ENCODE data around the gene SARDH.

The SARDH gene

DNA sequence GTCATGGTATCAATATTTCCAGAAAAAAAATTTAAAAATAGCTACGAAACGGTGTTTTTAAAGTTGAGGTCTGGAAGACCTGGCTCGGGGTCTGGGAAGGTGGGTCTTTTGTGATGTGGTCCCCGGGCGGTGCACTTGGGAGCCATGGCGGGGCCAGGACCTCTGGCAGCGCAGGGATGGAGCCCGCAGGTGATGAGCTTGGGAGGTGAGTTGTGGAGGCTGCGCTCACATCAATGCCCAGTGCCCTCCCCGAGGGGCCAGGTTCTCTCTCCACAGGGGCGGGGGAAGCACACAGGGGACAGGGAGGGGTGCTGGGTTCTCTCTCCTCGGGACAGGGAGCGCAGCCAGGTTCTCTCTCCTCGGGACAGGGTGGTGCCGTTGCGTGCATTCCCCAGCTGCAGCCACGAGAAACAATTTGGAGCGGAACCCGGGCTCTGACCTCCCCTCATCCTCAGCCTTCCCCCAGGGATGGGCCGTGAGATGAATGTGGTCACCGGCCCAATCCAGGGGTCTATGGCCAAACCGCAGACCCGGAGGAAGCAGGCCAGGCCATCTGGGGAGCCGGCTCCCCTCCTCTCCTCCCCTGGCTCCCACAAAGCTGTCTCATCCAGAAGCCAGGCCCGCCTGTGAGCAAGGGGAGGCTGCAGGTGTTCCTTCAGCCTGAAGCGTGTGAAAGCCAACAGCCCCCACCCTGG, 76.2 kb downstream of the SARDH start:
- no peak for DNase-seq

DNA sequence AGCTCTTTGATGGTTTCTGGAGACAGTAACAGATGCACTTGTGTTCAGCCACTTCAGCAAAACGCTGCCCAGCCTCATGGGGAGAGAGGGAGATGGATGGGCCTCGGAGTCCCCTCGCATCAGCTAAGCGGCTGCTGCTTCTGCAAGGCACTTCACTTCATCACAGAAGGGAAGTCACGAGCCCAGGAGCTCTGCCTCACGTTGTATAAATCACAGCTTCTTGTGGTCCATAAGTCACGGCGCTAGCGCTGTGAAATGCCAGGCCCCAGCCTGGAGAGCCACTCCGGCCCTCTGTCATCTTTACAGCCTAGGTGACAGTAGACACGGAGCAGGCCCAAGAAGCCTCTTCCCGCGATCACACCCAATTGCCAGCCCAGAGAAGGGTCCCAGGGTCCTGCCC, 78.6 kb downstream of the SARDH start:
- no peak for DNase-seq

- DNase-seq, result peak; percentile 35
Observed at GRCh38 chr9:133658442-133659431, 79.4 kb downstream of the SARDH start.

DNA sequence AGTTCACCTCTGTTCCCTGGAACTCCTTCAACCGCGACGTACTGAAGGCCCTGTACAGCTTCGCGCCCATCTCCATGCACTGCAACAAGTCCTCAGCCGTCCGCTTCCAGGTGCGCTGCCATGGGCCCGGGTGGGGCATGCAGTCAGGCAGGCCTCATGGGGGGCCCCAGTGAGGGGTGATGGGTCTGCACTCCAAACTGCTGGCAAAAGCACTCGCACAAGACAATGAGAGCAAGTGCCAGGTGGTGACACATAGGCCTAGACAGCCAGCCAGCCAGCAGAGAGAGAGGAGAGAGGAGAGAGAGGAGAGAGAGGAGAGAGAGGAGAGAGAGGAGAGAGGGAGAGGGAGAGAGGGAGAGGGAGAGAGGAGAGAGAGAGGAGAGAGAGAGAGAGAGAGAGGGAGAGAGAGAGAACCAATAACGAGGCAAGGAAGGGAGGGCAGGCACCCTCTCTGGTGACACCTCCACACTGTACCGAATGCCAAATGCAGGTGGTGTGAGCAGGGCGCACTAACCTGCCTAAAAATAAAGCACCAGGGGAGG, 81.0 kb downstream of the SARDH start:
- no peak for DNase-seq

GRCh38 chr9:133656211-133657119, 81.7 kb downstream of the SARDH start:
- DNase-seq, result peak; percentile 32

DNA sequence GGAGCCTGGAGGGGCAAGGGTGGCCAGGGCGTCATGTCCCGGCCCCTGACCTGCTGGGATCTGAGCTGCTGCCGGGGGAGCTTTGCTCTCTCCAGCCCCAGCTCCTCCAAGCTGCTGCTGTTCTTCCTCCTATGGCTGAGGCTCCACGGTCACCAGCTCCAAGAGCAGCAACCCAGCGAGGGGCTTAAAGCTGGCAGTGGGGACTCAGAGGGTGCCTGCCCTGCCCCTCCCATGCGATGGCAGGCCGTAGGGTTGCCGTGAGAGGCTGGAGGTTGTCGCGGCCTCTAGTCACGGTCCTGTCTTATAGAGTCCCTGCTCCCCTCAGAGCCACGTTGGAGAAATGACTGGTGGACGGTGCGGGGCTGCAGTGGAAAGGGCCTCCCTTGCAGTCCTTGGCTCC, 82.5 kb downstream of the SARDH start:
- DNase-seq, result no peak

DNA sequence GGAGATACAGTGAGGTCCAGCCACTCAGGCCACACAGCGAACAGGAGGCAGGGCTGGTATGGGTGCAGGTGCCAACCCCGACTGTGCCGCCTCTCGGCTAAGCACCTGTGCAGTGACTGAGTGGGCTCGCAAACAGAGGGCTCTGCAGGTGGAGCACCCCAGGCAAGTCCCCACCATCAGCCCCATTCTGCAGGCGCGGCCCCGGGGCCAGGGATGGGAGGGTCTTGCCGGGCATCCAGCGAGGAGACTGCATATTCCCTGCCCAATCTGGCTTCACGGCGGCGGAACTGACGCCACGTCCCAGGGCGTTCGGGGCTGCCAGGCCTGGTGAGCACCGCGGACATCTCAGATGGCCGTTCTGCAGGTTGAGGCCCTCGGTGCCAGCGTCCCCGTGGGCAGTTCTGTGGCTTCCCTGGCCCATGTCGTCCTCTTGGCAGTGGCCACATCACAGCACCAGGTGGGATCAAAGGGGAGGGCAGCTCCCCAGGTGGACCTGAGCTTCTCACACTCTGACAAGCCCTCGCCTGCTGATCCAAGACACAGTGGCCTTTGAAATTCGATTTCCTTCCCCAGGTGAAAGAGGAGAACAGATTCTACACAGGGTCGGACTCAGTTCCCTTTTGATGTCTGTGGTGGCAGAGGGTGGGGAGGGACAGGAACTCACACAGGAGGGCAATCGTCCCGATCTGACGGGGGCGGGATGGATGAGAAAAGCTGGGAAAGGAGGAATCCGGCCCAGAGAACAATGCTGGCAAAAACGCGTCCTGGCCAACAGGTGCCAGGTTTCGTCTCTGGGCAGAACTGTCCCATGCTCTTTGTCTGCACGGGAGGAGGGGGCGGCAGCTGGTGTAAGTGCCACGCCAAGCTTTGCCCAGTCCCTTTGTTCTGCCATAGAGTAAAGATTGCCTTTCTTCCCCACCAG, 83.2 kb downstream of the SARDH start:
- no peak for DNase-seq

DNA sequence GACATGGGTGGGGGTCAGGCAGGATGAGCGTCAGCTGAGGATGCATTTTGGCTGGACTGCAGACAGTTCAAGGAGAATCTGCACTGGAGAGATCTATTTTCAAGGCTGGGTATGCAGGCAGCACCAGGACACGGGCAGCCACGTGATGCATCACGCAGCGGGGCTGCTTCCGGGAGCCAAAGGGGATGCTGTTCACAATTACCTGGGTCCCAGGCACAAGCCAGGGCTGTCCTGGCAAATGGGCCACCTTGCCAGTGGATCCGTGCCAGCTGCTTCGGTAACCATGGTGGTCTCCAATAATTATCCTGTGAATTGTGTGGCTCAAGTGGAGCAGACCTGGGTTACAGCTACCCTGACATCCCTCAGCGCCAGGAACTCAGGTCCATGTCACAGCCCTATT, 84.5 kb downstream of the SARDH start:
- DNase-seq, result no peak

DNA sequence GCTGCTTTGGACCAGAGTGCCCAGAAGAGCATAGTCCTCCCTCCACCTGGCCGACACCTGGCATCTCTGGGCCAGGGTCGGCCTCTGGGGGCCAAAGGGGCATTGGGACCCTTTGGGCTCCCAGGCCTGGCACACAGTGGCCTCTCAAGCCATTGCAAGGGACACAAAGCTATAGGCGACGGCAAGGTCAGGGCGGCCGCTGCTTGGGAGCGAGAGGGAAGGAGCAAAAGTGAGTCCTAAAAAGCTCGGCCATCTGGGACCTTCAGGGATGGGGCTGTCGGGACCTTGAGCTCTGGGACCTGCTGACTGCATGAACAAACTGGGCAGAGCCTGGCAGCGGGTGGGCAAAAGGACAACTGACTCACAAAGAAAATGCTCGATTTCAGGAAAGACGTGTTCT, 88.1 kb downstream of the SARDH start:
- no peak for DNase-seq

GRCh38 chr9:133649194-133649593, 89.0 kb downstream of the SARDH start:
- no peak for DNase-seq

DNA sequence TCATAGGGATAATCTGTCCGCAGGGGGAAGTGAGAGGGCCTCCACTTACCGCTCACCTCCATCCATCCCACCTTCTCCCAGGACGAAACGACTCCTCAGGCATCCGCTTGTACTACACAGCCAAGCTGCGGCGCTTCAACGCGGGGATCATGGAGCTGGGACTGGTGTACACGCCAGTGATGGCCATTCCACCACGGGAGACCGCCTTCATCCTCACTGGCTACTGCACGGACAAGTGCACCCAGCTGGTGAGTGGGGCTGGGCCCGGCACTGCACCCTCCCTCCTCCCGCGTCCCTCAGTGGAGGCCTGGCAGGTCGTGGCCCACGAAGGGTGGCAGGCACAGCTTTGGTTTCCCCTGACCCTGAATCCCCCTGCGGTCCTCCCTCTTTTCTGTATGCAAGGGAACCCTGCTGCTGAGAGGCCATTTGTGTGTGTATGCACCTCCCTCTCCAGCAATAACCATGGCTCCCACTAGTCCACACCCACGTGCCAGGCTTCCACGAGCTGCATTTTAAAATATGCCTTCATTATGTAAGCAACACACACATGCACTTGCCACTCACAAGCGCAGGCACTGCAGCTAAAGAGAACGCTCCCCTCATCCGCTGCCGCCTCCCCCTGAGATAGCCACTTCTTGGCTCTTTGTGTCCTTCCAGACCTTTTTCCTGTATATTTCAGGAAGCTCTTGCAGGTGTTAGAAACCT, 90.2 kb downstream of the SARDH start:
- DNase-seq, result no peak

DNA sequence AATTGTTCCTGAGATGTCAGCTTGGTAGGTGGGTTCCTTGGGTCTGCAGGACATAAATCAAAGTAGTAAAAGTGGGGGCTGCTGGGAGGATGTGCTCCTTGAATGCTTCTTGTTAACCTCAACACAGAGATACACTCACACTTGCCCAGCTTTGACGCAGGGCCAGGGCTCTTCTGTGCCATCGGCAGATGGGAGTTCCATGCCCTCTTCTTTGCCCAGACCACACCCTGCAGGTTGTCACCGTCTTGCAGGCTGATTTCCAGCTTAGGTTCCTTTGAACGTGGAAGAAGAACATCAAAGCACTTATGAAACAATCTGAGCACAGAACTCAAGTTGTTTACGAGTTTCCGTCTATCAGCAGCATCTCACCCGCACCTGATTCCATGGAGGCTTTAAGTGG, 91.0 kb downstream of the SARDH start:
- no peak for DNase-seq

GRCh38 chr9:133645021-133645765, 93.0 kb downstream of the SARDH start:
- DNase-seq, result no peak

DNA sequence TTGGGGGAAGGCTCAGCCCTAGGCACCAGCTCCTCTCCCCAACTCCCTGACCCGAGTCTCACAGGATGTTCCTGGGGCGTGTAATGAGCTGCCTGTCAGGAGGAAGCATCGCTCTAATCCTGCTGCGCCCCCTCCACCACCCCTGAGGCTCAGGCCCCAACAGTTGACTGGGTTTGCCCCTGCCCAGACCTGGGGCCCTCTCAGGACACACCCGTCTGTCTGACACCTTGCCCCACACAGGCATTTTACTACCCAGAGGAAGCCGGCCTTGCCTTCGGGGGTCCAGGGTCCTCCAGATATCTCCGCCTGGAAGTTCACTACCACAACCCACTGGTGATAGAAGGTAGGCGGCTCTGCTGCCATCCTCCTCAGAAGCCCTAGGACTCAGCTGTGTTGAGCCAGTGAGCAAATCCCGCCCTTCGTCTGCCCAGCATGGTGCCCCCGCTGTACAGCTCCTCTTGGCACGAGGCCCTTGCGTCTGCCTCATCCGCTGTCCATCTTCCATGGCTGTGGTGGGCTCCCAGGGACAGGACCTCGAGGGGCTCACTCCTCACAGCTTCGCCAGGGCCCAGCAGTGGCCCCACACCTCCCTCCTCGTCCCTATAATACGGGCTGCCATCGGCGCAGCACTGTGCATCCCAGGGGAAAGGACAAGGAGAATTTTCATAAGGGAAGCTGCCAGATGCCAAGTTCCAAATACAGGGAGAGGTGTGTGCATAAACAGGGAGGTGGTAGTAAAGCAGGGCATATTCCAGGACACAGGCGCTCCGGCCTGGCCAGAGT, 94.0 kb downstream of the SARDH start:
- no peak for DNase-seq

DNA sequence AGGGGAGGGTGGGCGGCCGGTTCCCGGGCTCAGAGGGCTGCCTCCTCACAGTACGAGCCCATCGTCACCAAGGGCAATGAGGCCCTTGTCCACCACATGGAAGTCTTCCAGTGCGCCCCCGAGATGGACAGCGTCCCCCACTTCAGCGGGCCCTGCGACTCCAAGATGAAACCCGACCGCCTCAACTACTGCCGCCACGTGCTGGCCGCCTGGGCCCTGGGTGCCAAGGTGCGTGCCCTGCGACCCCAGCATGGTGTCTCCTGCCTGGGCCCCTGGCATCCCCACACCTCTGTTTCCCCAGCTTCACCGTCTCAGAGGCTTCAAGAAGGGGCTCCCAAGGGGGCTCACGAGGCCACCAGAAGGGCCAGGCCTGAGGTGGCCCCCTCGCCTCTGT, 94.8 kb downstream of the SARDH start:
- DNase-seq, result no peak

DNA sequence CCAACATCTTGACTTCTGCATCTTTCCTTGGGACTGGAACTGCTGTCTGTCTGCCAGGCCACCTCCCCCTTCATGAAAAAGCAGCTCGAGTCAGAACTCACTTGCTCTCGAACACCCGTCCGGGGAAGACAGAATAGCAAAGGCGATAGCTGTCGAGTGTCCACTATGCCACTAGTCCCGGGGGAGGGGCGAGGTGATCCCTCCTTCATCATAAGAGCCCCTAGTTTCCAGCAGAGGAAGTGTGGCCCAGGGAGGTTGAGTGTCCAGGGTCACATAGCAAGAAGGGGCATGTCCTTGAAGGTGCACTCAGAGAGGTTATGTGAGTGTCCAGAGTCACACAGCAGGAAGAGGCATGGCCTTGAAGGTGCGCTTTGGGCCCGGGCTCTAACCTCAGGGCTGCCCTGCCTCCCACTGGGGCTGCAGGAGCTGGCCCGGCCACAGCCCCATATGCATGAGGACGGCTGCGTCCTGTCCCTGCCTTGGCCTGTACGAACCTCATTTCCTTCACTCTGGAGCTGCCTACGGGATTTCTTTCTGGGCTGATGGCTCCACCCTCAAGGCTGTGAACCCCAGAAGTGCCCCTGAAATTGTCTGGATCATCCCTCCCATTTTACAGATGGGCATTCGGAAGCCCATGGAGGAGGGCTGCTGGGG, 95.3 kb downstream of the SARDH start:
- no peak for DNase-seq

DNA sequence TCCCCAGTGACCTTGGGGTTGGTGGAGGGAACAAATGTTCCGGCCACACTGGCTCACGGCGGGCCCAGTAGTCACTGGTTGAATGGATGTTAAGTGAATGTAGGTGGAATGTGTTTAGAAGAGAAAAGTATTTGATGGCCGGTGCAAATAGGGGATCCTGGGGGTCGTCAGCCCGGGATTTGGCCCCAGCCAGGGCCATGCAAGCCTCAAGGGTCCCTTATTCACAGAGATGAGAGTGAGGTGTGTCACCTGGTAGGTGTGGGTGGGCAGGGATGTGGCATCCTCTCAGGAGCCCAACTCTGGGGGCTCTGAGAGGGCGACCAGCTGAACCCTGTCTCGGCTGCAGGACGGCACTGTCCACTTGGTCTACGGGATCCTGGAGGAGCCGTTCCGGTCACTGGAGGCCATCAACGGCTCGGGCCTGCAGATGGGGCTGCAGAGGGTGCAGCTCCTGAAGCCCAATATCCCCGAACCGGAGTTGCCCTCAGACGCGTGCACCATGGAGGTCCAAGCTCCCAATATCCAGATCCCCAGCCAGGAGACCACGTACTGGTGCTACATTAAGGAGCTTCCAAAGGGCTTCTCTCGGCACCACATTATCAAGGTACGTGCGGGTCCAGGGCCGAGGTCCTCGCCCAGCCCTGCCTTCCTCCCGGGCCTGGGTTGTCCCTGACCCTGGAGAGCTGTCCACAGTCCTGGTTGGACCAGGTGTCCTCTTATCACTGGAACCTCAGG, 96.1 kb downstream of the SARDH start:
- no peak for DNase-seq

DNA sequence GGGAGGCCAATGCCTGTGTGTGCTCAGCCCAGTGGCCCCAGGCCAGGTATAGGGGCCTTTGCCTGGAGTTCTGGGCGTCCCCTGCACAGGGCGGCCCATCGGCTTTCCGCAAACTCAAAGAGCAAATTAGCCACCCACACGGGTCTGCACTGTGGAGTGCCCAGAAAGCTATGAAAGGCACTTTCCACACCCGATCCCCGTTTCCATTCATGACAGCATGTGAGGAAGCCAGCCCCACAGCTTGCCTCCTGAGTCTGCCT, 96.8 kb downstream of the SARDH start:
- no peak for DNase-seq

Measured in stimulated activated CD4-positive, alpha-beta T cell treated with anti-CD3 and anti-CD28 coated beads, Interleukin-4, amount 100 ng/mL, for 1 hour (primary cell).